Cardiac atrium fibroblast (primary cell): ENCODE results near the gene ABI3BP. TPM values are rescaled to one million over a fixed set of nuclear protein-coding genes. Genes with fewer than 3 reads are reported as not detected.

Experiments used
- total RNA-seq: library from RNA; depleted of rRNA; stranded (reverse); fragments of >200 nt; gene quantifications from 2 replicates; pipeline ENCODE4 v1.2.3, GENCODE V29; 2015

ABI3BP gene
- 8.7 and 366 TPM in 2 replicates for total RNA-seq

GRCh38 chr3:100993309-100993708 lies at the start of gene ABI3BP:
Gene ABI3BP, minus strand, starts transcription at chr3:100993421. Its CDS starts 37 bp downstream, at chr3:100993384.

DNA sequence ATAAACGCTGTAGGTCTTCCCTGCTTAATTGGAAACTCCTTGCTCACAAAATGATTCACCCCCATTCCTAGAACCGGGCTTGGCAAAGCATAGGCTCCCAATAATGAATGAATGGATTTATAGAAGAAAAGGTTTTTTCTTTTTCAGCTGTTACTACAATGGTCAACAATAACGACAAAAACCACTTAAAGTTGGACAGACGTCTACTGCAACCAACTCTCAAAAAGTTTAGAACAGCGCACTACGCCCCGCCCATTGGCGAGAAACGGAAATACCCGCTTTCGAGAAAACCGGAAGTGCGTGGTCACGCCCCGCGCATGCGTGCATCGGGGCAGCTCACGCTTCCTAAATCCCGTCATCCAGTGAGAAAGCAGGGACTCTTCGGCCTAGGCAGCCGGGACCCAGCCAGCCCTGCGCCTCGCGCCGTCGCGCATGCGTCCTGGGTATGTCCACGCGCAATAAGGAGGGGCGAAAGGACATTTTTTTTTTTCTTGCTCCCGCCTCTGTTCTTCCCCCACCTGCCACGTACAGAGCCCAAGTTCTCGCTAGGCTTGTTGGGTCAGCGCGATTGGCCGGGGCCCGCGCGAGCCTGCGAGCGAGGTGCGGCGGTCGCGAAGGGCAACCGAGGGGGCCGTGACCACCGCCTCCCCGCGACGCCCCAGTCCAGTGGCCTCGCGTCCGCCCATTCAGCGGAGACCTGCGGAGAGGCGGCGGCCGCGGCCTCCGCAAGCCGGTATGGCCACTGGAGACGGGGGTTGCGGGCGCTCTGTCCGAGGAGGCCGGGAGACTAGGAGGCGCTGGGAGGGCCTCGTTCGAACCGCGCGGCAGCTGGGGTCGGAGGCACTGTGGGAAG lies 284.0 kb downstream of the ABI3BP start, which contains the start of gene TFG:
Gene TFG (plus strand): TSS at position 506 of the 853 bp plus-strand sequence. CDS start 4,192 bp downstream, outside the sequence.

